22Rv1 (cell line): ENCODE results near the gene FRMPD2.

Source experiments
- CTCF ChIP-seq: fragments of 450-650 bp; IDR thresholded peaks from 2 replicates; pipeline ENCODE4 v1.5.1; 2017; ENCODE audit warnings: mild to moderate bottlenecking
- ZFX ChIP-seq: fragments of 450-650 bp; IDR thresholded peaks from 2 replicates; pipeline ENCODE4 v1.6.1; 2017; ENCODE audit warnings: antibody characterized with exemption, borderline replicate concordance

DNA sequence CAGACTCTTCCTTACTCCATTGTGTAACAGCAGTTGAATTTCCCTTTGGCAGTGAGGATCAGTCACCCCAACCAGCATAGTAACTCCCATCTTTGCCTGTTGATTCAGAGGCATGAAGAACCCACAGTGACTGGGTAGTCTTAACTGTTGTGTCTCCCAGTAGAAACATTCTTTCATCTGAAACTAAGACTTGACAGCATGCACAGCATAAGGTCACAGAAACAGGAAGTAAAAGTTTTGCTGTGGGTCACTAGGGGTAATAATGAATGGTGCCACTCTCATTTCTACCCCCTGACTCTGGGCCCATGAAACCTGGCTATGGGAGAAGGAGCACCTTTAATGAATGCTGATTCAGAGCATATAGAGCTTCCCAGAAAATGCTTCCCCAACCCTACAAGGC, 8.3 kb upstream of the FRMPD2 start:
- TF ChIP-seq CTCF (no peak), ZFX (no peak)
